Loucy (cell line): ENCODE data around the gene RPL4.
"Not testable (repeated sequence)": the region's sequence is repeated elsewhere in the genome, so short reads cannot be mapped to it uniquely, and the experiment has no call there.

Source experiments
- CTCF ChIP-seq: fragments of 200-600 bp; sonication (generic); conservative IDR thresholded peaks from 2 replicates; pipeline ENCODE4 v1.5.1; 2014; ENCODE audit warnings: mild to moderate bottlenecking, antibody characterized with exemption, low read length
- EZH2phosphoT487 ChIP-seq: fragments of 200-600 bp; IDR thresholded peaks from 2 replicates; pipeline ENCODE4 v1.6.1; 2018; ENCODE audit warnings: antibody characterized with exemption, mild to moderate bottlenecking, moderate library complexity, borderline replicate concordance

DNA sequence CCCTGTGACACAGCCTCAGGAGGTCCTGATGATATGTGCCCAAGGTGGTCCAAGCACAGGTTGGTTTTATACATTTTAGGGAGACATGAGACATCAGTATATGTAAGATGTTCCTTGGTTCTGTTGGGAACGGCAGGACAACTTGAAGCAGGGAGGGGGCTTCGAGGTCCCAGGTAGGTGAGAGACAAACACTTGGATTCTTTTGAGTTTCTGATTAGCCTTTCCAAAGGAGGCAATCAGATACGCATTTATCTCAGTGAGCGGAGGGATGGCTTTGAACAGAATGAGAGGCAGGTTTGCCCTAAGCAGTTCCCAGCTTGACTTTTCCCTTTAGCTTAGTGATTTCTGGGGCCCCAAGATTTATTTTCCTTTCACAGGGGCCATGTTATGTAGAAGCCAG, 33.8 kb downstream of the RPL4 start:
- not testable (repeated sequence) for TF ChIP-seq CTCF, EZH2phosphoT487
